ENCODE data around the gene ADCY1. TPM values are rescaled to one million over a fixed set of nuclear protein-coding genes. Genes with fewer than 3 reads are reported as not detected.
A peak's percentile ranks its signal among the peaks of the same experiment; 100 is the strongest.

The ADCY1 gene
- total RNA-seq, 1 experiment from 2014 or later: 4.4 TPM

GRCh38 chr7:45650404-45651394 is 76.5 kb downstream of the ADCY1 start:
- DNase-seq (ENCODE audit: low read depth): no peak

- DNase-seq (ENCODE audit: low read depth): no peak
These were observed 77.4 kb downstream of the ADCY1 start for GRCh38 chr7:45651540-45651939.

GRCh38 chr7:45652630-45653029 is 78.5 kb downstream of the ADCY1 start:
- DNase-seq (ENCODE audit: low read depth): no peak

GRCh38 chr7:45653209-45653907 is 79.2 kb downstream of the ADCY1 start:
- DNase-seq (ENCODE audit: low read depth): no peak

GRCh38 chr7:45654341-45654740 is 80.2 kb downstream of the ADCY1 start:
- no peak for DNase-seq (ENCODE audit: low read depth)

- no peak for DNase-seq (ENCODE audit: low read depth)
These were observed 81.4 kb downstream of the ADCY1 start for GRCh38 chr7:45655539-45655938.

- no peak for DNase-seq (ENCODE audit: low read depth)
These were observed 82.3 kb downstream of the ADCY1 start for GRCh38 chr7:45656431-45656830.

- no peak for DNase-seq (ENCODE audit: low read depth)
These were observed 83.1 kb downstream of the ADCY1 start for GRCh38 chr7:45657136-45657889.

- no peak for DNase-seq (ENCODE audit: low read depth)
These were observed 83.9 kb downstream of the ADCY1 start for GRCh38 chr7:45657890-45658715.

GRCh38 chr7:45658716-45659495 is 84.7 kb downstream of the ADCY1 start:
- no peak for DNase-seq (ENCODE audit: low read depth)

- no peak for DNase-seq (ENCODE audit: low read depth)
These were observed 85.5 kb downstream of the ADCY1 start for GRCh38 chr7:45659496-45660139.

GRCh38 chr7:45660201-45660900 is 86.2 kb downstream of the ADCY1 start:
- no peak for DNase-seq (ENCODE audit: low read depth)

GRCh38 chr7:45660901-45661211 is 86.7 kb downstream of the ADCY1 start:
- no peak for DNase-seq (ENCODE audit: low read depth)

- no peak for DNase-seq (ENCODE audit: low read depth)
These were observed 87.3 kb downstream of the ADCY1 start for GRCh38 chr7:45661302-45661995.

GRCh38 chr7:45662018-45662417 is 87.8 kb downstream of the ADCY1 start:
- no peak for DNase-seq (ENCODE audit: low read depth)

GRCh38 chr7:45662540-45663166 is 88.5 kb downstream of the ADCY1 start:
- no peak for DNase-seq (ENCODE audit: low read depth)

GRCh38 chr7:45663167-45663921 is 89.2 kb downstream of the ADCY1 start:
- DNase-seq (ENCODE audit: low read depth): peak; percentile 20
